Middle frontal gyrus (tissue), 1 donor: Measurements from ENCODE around the gene VAMP5.
A peak's percentile ranks its signal among the peaks of the same experiment; 100 is the strongest.
"Not testable (repeated sequence)": the region's sequence is repeated elsewhere in the genome, so short reads cannot be mapped to it uniquely, and the experiment has no call there.

Experiments used
- DNase-seq: peaks from one replicate; pipeline ENCODE4 v3.0.0-alpha.2; 2015; ENCODE audit warnings: low spot score; ENCODE audit errors: extremely low spot score

VAMP5 gene

DNA sequence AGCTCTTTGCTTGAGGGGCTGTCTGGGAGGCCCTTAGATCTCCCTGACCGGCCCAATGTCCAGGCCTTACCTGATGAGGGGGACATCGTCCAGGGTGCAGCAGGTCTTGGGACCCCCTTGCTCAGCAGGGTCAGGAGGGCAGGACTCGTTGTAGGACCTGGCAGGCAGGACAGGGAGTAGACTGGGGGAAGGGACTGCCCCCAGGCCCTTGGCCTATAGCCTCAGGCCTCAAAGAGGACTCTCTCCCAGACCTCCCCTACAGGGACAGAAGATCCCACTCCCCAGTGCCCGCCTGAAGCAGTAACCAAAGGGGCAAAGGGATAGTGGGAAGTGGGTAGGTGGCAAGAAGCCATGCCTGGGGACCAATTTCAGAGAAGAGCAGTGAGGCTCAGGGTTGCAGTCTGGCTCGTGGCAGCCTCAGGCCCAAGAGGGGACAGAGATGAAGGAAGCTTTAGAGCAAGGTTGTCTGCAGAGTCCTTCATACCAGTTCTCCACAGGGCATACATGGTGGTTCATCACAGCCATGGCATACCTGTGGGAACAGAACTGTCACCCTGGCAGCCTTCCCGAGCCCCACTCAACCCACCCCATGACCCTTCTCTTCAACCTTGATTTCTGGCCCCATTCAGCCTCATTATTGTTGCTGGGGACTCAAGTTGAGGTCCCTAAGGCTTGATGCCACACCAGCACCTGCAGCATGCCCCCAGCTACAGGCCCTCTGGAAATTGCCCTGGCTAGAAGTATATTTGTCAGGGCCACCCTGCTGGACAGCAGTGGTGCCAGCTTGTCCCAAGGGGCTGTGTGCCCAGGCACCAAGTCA, 16.9 kb downstream of the VAMP5 start:
- no peak for DNase-seq

DNA sequence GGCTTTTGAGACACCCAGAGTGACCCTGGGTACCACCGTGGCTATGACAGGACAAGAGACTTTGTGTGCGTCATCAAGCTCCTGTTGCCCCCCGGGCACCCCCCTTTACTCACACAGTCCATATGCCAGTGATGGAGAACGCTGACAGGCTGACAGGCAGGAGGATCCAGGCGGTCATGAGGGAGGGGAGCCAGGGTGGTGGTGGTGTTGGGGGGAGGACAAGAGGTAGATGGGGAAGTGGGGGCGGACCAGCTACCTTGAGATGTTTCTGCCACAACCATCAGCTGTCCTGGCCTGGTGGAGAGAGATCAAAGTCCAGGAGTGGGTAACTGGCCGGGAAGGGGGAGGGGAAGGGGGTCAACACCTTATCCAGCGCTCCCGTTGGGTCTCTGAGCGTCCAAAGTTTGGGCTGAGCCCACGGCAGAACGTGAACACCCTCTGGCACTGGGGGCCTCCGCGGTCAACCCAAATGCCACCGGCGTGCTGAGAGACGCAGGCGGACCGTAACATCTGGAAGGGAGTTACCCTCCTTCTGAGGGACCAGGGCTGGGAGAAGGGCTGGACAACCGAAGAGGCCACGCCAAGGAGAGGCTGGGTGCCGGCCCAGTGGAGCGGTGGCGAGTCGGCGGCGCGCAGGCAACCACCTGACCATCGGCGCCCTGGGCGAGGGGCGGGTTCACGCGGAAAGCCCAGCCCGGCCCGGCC, 17.7 kb downstream of the VAMP5 start:
- no peak for DNase-seq

DNA sequence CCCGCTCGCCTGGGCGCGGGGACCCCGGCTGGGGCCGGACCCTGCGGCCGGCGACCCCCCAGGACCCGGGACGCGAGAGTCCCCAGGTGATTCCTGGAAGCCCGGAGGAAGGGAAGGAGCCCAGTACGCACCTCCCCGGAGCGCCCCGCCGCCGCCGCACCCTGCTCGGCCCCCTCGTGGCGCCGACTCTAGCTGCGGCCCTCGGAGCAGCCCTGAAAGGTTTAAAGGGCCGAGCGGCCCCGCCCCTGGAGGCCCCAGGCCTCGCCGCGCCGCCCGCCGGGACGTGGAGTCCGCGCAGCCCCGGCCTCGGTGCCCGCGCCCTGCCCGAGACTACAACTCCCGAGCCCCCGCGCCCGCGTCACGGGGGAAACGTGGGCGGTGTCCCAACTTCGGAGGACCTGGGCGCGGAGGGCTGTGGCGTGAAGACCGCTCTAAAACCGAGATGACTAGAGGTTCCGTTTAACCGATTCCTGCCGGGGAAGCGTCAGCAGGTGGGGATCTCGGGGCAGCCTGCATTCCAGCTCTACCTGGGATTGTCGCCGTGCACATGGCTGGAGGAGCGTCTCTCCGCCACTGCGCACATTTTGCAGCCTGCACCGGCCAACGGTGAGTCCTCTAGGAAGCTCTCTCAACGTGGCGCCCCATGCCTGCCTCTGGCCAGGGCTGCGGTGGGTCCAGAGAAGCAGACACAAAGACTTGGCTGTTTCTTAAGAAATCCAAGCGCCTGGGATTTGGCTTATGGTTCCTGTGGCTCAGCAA, 18.4 kb downstream of the VAMP5 start, which contains the start of gene TMEM150A:
Gene TMEM150A (minus strand): TSS at position 223 of the 759 bp plus-strand sequence. CDS start 750 bp downstream, outside the sequence.
- DNase-seq = peak; percentile 89

DNA sequence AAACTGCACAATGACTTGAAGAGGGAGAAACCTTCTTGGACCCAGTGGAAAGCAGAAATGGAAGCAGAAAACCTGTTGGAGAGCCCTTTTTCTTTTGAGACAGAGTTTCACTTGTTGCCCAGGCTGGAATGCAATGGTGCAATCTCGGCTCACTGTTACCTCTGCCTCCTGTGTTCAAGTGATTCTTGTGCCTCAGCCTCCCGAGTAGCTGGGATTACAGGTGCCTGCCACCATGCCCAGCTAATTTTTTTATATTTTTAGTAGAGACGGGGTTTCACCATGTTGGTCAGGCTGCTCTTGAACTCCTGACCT, 19.9 kb downstream of the VAMP5 start:
- DNase-seq = not testable (repeated sequence)

DNA sequence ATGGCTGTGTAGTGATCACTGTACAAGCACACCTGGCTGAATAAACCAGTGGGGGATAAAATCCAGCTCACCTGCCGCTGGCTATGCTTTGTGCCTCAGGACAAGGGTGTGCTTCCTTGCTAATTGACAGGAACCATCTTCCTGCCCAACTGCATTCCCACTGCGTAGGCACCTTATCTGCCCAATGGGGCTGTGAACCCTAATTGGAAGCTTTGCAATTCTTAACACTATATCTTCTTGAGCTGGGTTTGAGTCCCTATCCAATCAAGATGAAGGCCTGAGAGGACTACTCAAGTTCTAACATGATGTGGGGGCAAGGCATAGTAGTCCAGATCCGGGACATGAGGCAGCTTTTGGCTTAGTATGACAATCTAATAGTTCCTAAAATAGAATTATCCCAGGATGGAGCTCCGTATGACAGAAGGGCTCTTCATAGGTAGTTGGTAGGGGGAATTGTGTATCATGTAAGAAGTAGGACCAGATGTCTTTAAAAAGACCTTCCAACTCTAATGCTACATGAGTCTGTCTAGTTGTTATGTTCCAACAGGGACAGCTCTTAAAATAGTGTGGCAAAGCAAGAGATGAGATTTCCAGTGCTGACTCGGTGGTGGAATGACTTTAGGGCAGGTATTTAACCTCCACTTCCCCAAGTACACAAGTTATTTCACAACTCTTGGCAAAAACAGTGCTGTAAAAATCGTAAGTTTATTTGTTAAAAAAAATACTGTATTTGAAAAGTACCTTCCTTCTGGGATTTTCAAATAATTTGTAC, 20.5 kb downstream of the VAMP5 start:
- no peak for DNase-seq

DNA sequence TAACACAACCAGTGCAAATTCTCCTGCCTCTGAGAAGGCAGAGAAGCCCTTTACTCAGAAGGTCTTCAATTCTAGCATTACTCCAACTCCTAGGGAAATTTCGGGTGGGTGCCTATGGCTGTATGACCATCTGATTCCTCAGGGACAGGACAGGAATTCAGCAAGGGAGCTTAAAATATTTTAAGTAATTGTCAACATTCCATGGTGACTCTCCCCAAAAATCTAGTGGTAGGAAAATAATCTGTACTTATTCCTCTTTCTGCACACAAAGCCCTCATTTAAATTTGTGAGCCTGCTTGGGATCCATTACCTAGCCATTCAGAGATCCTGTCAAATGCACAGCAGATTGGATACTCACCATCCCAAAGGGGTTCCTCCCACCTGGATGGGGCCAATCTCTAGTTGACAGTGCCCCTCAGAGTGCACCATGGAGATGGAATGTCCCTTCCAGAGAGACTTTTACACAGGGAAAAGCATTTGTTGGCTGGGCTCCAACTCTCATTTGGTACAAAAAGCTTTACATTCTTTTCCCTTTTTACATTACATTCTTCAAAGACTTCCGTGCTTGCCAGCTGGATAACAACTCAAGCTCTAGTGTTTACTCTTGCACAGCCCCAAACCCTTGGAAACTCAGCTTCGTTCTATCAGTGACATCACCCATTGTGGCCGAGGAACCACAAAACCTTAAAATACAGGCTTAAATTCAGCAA, 21.3 kb downstream of the VAMP5 start:
- no peak for DNase-seq

DNA sequence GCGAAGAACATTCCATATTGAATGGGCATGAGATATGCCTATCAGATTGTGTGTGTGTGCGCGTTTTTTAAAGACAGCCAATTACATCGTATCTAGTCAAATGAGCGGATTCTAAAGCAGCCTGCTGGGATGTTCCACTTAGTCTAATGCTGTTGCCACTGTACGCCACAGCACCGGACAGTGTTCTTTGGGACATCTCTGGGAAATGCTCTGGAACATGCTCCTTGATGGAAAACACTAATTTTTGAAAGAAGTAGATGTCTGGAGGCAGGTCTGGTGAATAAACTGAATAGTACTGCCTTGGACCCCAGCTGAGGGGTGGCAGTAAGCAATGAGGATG, 21.9 kb downstream of the VAMP5 start:
- no peak for DNase-seq

DNA sequence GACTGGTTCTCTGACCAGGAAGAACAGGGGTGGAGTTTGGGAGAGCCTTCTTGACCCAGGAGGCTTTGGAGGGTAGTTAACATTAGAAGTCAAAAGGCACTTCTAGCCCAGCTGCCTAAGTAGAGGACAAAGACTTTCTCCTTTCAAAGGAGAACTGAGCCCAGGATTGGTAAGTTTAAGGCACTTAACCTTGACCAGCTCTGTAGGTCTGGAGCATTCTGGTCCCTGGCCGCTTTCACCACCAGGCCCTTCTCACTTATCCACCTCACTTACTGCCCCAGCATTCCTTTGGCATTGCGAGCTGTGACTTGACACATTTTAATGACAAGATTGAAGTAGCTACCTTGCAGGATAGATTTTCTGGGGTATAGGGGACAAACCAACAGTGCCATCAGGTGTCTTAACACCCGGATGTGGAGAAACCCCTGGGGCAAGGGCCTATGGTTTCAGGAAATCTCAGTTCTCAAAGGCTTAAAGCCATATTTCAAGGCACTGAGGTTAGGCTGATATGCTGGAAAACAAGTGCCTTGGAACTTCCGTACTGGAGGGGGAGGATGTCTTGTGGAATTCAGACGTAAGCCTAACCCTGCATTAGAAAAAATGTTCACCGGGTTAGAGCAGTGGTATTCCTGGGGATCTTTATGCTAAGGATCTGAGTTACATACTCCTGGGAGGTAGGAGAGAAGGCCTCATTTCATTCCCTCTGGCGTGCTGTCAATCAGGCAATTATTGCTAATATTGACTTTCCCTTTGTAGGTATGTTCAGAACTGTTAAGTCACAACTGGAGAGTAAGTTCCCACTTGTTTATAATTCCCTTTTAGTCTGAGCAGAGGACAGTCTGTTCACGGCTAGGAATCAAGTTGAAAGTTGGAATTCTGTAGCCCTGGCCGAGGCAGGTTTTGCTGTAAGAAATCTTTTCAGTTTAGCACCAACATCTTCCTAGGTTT, 23.3 kb downstream of the VAMP5 start:
- DNase-seq = no peak

DNA sequence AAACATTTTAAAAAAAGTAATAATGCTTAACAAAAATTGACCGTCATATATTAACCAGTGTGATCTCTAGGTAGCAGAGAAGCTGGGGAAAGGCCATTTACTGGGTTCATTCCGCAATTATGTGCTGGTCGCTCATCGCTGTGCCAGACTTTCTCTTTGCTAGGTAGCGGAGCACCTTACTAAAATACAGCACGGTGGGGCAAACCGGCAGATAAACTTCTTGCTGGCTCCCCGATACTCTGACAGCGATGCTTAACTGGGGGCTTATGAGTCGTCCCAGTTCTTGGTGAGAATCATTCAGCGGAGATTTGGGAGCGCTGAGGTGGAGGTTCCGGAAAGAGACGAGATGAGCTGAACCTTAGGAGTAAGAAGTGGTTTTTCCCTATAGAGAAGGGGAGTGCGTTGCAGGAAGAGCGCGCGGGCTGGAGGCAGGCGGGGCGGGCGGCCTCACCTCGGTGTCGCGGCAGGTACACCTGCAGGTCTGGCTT, 27.0 kb downstream of the VAMP5 start:
- no peak for DNase-seq

DNA sequence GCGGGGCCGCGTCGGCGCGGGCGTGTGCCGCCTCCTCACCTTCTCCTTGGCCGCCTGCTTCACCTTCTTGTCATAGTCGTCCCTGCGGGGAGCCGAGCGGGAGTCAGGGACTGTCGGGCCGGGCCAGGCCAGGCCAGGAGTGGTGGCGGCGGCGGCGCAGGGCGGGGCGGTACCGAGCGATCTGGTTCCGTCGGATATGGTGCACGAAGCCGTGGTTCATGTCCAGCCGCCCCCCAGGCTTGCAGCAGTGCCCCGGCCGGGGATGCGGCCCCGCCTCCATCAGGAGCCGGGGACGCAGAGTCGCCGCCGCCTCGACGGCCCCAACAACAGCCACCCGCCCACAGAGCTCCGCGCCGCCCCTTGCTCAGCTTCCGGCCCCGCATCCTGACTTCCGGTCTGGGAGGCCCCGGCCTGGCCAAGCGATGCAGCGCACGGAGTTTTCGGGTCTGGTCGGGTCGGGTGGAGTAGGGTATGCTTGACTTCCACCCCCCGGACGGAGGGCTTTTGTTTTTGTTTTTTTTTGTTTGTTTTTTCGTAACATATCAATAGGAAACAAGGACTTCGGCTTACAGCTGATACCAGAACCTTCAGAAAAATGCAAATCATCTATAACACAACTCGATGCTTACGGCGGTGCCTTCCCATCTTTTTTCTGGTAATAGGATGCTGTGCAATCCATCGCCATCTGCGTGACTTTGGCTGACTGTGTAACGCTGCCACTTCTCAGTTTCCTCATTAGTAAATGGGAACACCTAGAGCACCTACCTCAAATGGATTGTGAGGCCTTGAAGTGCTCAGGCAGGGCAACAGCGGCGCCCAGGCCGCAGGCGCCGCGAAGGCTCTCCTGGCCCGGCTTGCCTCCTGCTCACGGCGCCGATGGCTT, 27.7 kb downstream of the VAMP5 start, which contains the start of gene C2orf68:
Gene C2orf68 (minus strand): TSS at position 362 of the 883 bp plus-strand sequence. CDS start 82 bp downstream, at position 280.
- peak; percentile 67 for DNase-seq

DNA sequence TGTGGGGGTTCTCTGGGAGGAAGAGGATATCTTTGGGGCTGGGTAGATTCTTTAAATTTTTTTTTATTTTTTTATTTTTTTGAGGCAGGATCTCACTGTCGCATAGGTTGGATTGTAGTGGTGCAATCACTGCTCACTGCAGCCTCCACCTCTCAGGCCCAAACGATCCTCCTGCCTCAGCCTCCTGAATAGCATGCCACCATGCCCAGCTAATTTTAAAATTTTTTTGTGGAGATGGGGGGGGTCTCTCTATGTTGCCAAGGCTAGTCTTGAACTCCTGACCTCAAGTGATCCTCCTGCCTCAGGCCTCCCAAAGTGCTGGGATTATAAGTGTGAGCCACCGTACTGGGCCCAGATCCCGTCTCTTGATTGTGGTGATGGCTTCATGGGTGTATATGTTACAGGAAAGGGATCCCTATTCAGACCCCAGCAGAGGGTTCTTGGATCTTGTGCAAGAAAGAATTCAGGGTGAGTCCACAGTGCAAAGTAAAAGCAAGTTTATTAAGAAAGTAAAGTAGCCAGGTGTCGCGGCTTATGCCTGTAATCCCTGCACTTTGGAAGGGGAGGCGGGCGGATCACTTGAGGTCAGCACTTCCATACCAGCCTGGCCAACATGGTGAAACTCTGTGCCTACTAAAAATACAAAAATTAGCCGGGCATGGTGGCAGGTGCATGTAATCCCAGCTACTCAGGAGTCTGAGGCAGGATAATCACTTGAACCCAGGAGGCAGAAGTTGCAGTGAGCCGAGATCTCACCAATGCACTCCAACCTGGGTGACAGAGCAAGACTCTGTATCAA, 29.7 kb downstream of the VAMP5 start:
- DNase-seq = no peak

DNA sequence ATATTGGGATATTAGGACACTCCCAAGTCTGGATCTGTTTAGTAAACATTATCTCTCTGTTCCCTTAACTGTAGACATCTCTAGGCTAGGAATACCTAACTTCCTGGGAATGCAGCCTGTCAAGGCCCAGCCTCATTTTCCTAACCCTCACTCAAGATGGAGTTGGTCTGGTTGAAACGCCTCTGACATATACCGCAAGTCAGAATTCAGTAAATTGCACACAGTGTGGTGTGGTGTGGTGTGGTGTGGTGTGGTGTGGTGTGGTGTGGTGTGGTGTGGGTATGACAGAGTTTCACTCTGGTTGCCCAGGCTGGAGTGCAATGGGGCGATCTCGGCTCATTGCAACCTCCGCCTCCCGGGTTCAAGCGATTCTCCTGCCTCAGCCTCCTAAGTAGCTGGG, 30.5 kb downstream of the VAMP5 start:
- DNase-seq = not testable (repeated sequence)

DNA sequence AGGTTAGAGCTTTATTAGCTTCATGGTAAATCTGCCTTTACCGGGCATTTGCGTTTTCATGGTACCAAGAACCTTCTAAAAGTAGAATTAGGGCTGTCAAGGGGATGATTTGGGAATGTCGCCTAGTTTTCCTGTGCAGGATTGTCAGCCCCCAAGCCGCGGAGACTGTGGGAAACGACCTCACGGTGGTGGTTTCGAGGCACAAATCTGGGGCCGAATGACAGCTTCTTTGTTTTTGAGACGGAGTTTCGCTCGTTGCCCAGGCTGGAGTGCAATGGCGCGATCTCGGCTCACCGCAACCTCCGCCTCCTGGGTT, 31.1 kb downstream of the VAMP5 start:
- DNase-seq = no peak

DNA sequence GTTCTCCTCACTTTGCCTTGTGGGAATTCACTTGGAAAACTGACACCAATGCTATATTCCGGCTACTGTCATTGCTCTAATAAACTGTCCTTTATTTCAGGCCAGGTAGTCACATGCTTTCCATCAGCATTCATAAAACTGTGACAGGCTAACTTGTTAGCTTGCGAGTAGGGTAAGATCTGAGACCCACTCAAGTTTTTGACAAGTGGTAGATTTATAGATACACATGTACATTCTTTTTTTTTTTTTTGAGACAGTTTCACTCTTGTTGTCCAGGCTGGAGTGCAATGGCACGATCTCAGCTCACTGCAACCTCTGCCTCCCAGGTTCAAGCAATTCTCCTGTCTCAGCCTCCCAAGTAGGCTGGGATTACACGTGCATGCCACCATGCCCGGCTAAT, 33.5 kb downstream of the VAMP5 start:
- DNase-seq = not testable (repeated sequence)

DNA sequence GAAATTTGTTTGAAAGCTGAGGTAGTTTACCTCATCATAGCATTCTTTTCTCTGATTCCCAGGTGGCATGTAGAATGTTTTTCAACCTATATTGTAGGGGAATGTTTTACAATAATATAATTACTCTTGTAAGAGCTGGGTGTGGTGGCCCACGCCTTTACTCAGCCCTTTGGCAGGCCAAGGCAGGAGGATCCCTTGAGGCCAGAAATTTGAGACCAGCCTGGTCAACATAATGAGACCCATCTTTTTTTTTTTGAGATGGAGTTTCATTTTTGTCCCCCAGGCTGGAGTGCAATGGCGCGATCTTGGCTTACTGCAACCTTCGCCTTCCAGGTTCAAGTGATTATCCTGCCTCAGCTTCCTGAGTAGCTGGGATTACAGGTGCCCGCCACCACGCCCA, 35.4 kb downstream of the VAMP5 start:
- DNase-seq = no peak

DNA sequence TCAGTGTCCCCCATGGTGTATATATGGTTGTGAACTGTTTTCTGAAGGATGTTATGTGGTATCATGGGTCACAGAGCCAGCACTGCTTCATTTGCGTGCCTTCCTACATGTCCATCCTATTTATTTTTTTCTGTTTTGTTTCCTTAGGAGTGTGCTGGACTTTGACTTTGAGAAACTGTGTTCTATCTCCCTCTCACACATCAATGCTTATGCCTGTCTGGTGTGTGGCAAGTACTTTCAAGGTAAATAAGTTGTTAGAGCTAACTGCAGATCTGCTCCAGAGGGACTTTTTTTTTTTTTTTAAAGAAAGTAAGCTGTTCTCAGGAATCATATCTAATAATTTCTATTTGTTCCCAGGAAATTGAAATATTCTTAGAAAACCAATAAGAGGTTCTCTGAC, 37.1 kb downstream of the VAMP5 start:
- no peak for DNase-seq

DNA sequence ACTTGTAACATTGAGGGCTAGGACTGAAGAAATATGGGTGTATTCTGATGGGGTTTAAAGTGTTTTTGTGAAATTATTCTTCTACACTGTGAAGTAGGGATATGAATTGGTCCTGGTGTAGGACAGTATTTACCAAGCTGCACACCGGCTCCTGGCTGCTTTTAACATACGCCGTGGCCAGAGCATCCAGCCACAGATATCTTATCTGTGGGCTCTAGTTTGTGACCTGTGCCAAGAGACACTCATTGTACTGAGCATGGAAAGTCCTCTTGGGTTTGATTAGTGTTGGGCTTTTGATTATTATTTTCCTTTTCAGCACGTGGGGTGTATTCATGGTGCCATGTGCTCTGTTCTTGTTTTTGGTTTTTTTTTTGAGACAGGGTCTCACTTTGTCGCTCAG, 39.8 kb downstream of the VAMP5 start:
- DNase-seq = no peak

DNA sequence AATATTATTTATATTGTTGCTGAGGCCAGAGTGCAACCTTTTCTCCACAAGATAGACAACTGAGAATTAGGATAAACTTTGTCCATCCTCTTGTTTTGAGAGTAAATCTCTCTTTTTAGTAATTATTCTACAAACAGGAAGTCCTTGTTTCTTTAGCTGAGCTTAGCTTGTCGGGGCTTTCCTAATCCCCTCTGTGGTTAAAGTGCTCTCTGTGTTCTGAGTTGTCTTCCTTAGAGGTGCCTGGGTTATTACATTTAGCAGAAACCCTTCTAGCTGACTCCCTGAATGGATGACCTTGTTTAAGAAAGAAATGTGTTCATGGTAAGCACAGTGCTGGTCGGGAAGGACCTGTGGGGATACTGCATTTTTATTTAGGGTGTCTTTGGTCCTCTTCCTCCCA, 44.4 kb downstream of the VAMP5 start:
- no peak for DNase-seq
